Measurements from ENCODE around the gene SCAMP5.

DNA sequence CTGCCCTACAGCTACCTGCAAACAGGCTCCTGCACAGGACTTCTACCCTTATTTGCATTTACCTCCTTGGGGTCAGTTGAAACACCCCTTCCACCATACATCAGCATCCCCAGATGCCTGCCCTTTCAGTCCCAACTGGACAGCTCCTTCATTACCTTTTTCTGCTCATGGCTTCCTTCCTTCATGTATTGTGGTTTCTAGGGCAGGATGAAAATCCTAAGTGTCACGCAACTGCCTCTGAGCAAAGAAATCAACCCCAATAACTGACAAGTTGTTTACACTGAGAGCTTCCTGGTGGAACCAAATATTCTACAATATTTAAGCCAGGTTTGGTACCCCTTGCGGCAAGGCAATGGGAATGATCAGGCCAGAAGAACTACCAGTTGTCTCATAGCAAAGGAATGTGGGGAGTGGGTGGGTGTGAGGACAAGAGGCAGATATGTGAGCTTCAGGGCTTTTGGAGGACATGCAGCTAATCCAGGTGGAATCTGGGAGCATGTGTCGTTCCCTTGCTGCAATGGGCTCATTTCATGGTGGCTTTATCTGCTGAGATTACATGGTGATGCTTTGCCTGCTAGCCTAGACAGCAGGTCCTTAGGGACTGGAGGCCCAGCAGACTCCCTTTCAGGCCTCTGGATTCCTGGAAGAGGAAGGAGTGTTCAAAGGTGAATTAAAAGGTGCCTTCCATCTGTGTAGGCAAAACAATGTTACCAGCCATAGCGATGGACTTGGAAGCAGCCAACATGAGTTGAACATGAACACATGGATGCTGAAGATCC lies 63.0 kb downstream of the SCAMP5 start:
- TF ChIP-seq POLR2A (IDR thresholded peaks at IDR 0.05; ENCODE audit: low read length) = no peak
- TF ChIP-seq GATA1 (IDR thresholded peaks at IDR 0.05; ENCODE audit: low read depth, low read length) = no peak

Measured in erythroblast (primary cell).